Measurements from ENCODE around the gene IGSF6. TPM values are rescaled to one million over a fixed set of nuclear protein-coding genes. Genes with fewer than 3 reads are reported as not detected.

The IGSF6 gene
- total and polyA plus RNA-seq, 2 of the 8 experiments (the other 6 are each of a cell fraction or from before 2014, with no cell fraction given), result not detected

- H4K91ac ChIP-seq (replicated peaks; ENCODE audit: insufficient read length, low read length), result no peak overlapping the region
- no peak overlapping the region for H3K56ac ChIP-seq (replicated peaks; ENCODE audit: insufficient read length, low read depth, low read length)
- no peak overlapping the region for H2BK20ac ChIP-seq (ENCODE audit: low read length)
- no peak overlapping the region for H3K14ac ChIP-seq (ENCODE audit: insufficient read length)
- ChIA-PET CTCF (ENCODE audit: partially characterized antibody) (interaction anchor here (0.6 to 3.6 kb wide), 28 partner anchors 10 to 979 kb away, joined by 3 to 67 read pairs (median 4); no protein-coding TSS in a partner anchor), POLR2A (ENCODE audit: partially characterized antibody) (no interaction called here)
- DNase-seq (ENCODE audit: low read depth in 1 of 2, low spot score in 2 of 2), result no peak
- H3K79me2 ChIP-seq (ENCODE audit: control insufficient read depth in 1 of 2, insufficient read depth in 2 of 2, low read length in 2 of 2), result no peaks in the 10 kb centered on the region
- no peak overlapping the region for H2BK5ac ChIP-seq (ENCODE audit: low read depth, low read length)
- H4K5ac ChIP-seq (ENCODE audit: insufficient read length, low read depth, low read length), result no peak overlapping the region
- no peaks in the 10 kb centered on the region for H4K20me1 ChIP-seq (replicated peaks in 1 of 2; ENCODE audit: control insufficient read depth in 1 of 2, insufficient read depth in 2 of 2, low read length in 2 of 2)
- no peak overlapping the region for H3K9ac ChIP-seq (replicated peaks in 1 of 4; ENCODE audit: extremely low read depth in 1 of 4, low read depth in 3 of 4, low read length in 3 of 4)
- H2BK12ac ChIP-seq (ENCODE audit: low read depth, low read length), result no peak overlapping the region
- no peak overlapping the region for H3K27ac ChIP-seq (ENCODE audit: low read depth, low read length)
- H3K4ac ChIP-seq (replicated peaks; ENCODE audit: insufficient read length, low read depth, low read length), result no peak overlapping the region
- H3K79me1 ChIP-seq (ENCODE audit: low read depth, low read length), result no peaks in the 10 kb centered on the region
- H3K23ac ChIP-seq (ENCODE audit: insufficient read length), result no peak overlapping the region
- H3K36me3 ChIP-seq (ENCODE audit: control insufficient read depth in 2 of 4, insufficient read depth in 4 of 4, low read length in 3 of 4), result peaks cover 0 to 4% (median under 1%) of the 10 kb centered on the region in 4 experiments; a peak in 3 of 8 replicates
- H3K9me3 ChIP-seq (ENCODE audit: insufficient read depth in 2 of 2, low read depth in 1 of 2, low read length in 1 of 2), result no peaks in the 10 kb centered on the region
- H2AFZ ChIP-seq (ENCODE audit: low read length), result no peak overlapping the region
- no peaks in the 10 kb centered on the region for H3K4me1 ChIP-seq (replicated peaks in 1 of 4; ENCODE audit: control insufficient read depth in 3 of 4, insufficient read depth in 4 of 4, low read length in 3 of 4)
- H2AK5ac ChIP-seq (ENCODE audit: low read depth, low read length), result no peak overlapping the region
- no peak overlapping the region for H3K4me2 ChIP-seq (ENCODE audit: insufficient read depth in 1 of 2, low read depth in 2 of 2, low read length in 2 of 2)
- H3K23me2 ChIP-seq (ENCODE audit: low read depth, low read length), result no peaks in the 10 kb centered on the region
- no peaks in the 10 kb centered on the region for H3K27me3 ChIP-seq (replicated peaks in 1 of 4; ENCODE audit: control insufficient read depth in 3 of 4, extremely low read depth in 1 of 4, insufficient read depth in 3 of 4, low read length in 3 of 4)
- H4K8ac ChIP-seq (ENCODE audit: extremely low read depth, insufficient read depth, low read length), result no peak overlapping the region
- no peak overlapping the region for H3K4me3 ChIP-seq (ENCODE audit: extremely low read depth in 1 of 4, insufficient read depth in 2 of 4, low read depth in 3 of 4, low read length in 4 of 4)
- WGBS, 2 experiments (ENCODE audit: extremely low coverage in 1 of 2, insufficient coverage in 1 of 2, insufficient read length in 1 of 2, insufficient replicate concordance in 2 of 2, low coverage in 1 of 2, low lambda C conversion rate in 2 of 2, missing lambda C conversion rate in 1 of 2), result 59% methylated on average over 4 of the region's 4 CpGs; no CpG with 5 or more reads in 1 of the 2 experiments
- no peak overlapping the region for H2BK120ac ChIP-seq (replicated peaks; ENCODE audit: low read depth, low read length)
- FAIRE-seq, result peak; percentile 84
- no peak overlapping the region for H3K18ac ChIP-seq (ENCODE audit: extremely low read depth, low read length)
- no peak overlapping the region for H2BK15ac ChIP-seq (ENCODE audit: low read length)
- TF ChIP-seq ATF3 (IDR thresholded peaks at IDR 0.05; ENCODE audit: insufficient read depth, low read depth, low read length) (no peak), CREB1 (IDR thresholded peaks at IDR 0.05) (0 out of 2 replicates have a peak, but pooled peaks have one; percentile 37), TAF1 (IDR thresholded peaks at IDR 0.05; ENCODE audit: low read depth, low read length) (no peak), KDM4A (IDR thresholded peaks at IDR 0.05; ENCODE audit: low read depth, low read length, severe bottlenecking) (no peak), EGR1 (IDR thresholded peaks at IDR 0.05; ENCODE audit: borderline replicate concordance, low read depth, low read length) (no peak), BACH1 (IDR thresholded peaks at IDR 0.05; ENCODE audit: low read length) (no peak), PHF8 (conservative IDR thresholded peaks at IDR 0.05; ENCODE audit: low read depth, low read length) (no peak), TAF7 (optimal IDR thresholded peaks at IDR 0.05; ENCODE audit: borderline replicate concordance, low read depth, low read length) (no peak), RAD21 (IDR thresholded peaks at IDR 0.05 in 1 of 2, conservative IDR thresholded peaks at IDR 0.05 in 1 of 2; ENCODE audit: low read depth in 2 of 2, low read length in 2 of 2) (peak; percentile 80 to 82)
These were observed 4.7 kb upstream of the IGSF6 start for GRCh38 chr16:21656795-21657768.
